GM19043 (cell line): ENCODE data around the gene AFAP1.

Experiments used
- ATAC-seq: cut with Tn5 transposase; IDR thresholded peaks from one replicate; pipeline ENCODE4 v1.9.1; 2021; ENCODE audit warnings: low read depth; ENCODE audit not compliant: unreplicated experiment

The AFAP1 gene

DNA sequence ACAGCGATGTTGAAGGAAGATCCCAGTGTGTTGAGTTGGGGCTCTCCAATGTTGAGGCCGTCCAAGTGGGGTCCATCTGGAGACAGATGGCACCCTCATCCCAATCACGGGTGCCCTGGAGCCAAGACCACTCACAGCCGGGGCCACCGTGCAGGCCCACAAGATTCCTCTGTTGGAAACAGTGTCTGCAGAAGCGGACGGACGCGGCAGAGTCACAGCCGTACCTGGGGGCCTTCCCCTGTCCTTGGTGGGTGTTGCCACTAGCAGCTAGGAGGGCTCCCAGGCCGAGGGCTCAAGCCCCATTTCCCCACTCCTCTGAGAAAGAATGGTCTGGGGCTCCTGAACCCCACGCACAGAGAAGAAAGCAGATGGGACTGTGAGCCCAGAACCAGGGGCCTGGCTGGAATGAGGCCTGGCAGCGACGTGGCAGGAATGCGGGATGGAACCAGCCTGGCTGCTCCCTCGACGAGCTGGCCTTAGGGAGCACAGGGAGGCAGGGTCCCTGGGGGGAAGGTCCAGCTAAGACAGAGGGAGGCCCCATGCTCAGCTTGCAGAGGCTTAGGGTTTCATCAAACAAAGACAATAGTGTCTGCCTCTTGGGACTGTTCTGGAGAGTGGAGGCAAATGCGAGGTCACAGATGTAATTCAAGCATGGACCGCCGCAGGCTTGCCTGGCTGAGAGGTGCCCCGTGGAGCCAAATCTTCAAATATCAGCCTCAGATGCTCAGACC is 228.9 kb downstream of the AFAP1 start:
- no peak for ATAC-seq

DNA sequence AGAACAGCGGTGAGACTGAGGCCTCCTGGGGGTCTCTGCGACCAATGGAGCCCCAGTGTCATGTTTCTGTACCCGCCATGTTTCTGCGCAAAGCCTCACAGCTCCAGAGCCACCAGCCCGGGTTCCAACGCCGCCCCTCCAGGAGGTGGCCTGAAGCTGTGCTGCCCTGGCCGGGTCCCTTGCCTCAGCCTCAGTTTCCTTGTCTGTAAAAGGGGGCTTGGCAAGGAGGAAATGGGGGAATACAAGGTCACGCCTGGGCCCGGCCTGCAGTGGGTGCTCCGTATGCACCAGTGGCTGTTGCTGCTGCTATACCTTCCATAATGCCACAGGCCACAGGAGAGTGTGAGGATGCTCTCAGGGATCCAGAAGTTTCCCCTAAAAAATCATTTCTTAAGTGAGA is 229.5 kb downstream of the AFAP1 start:
- no peak for ATAC-seq

DNA sequence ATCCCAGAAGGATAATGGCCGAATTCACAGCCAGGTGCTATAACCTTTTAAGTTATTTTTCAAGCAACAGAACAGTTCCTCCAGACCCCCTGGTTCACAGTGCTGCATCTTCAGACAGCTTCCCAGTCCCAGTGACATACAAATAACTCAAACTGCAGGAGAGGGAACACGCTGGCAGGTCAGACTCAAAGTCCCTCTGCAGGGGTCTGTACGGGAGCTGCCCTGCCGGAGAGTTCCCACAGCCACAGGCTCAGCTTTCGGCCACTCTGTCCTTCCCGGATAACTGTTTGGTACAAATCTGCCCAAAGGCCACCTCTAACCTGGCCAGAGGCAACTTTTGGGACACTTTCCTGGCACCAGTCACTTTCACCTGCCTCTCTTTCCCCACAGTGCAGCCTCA is 230.2 kb downstream of the AFAP1 start:
- no peak for ATAC-seq

DNA sequence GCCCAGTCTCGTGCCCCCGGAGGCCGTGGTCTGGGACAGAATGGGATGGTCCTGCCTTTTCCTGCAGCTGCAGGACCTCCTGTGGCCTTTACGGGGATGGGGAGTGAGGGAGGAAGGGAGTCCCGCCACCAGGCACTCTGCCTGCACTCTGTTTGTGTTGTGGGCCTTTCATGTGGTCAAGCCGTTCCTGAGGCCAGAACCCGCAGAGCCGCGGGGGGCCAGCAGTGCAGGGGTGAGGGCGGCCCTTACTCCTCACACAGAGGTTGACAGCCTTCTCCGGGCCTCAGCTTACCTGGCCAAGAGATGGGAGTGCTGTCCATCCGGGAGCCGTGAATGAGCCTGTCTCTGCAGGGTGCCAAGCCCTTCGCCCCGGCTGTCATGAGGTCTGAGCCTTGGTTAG is 230.7 kb downstream of the AFAP1 start:
- no peak for ATAC-seq
